ENCODE measurements around the gene PDSS2. TPM values are rescaled to one million over a fixed set of nuclear protein-coding genes. Genes with fewer than 3 reads are reported as not detected.
"Not testable (repeated sequence)": the region's sequence is repeated elsewhere in the genome, so short reads cannot be mapped to it uniquely, and the experiment has no call there.

PDSS2 gene
- total RNA-seq, 1 experiment from 2014 or later = 17.7 TPM

GRCh38 chr6:107308677-107309076 lies 150.7 kb downstream of the PDSS2 start:
- in situ Hi-C loops (cut with HindIII; ENCODE audit: low pct_unique_long_range_greater_than_20kb, low sequenced_read_pairs) = no loop called here
- Histone ChIP-seq H3K4me1 (ENCODE audit: control insufficient read depth, insufficient read depth, low read length) (no peaks in the 10 kb centered on the region), H3K9me3 (ENCODE audit: control insufficient read depth, insufficient read depth, low read depth, low read length) (no peaks in the 10 kb centered on the region), H3K36me3 (ENCODE audit: control insufficient read depth, insufficient read depth, low read length) (no peaks in the 10 kb centered on the region), H3K4me3 (ENCODE audit: low read depth in 2 of 2, low read length in 2 of 2) (no peak overlapping the region), H3K27ac (ENCODE audit: low read length) (no peak overlapping the region), H3K27me3 (ENCODE audit: control insufficient read depth, insufficient read depth, low read length) (no peaks in the 10 kb centered on the region)
- no TSS peak for BruUV-seq (replicated peaks)
- no peak for DNase-seq (ENCODE audit: low read depth, low spot score)
- no peak for TF ChIP-seq CTCF (IDR thresholded peaks at IDR 0.05)
- no peak for TF ChIP-seq SIN3A (IDR thresholded peaks at IDR 0.05; ENCODE audit: borderline replicate concordance, insufficient read depth, low read depth, low read length)
- no peak for TF ChIP-seq REST (IDR thresholded peaks at IDR 0.05; ENCODE audit: insufficient read depth in 1 of 2, low read depth in 2 of 2, low read length in 1 of 2)
- TF ChIP-seq POLR2AphosphoS5 (IDR thresholded peaks at IDR 0.05; ENCODE audit: low read depth, low read length) = no peak
- TF ChIP-seq TCF7L2 (IDR thresholded peaks at IDR 0.05; ENCODE audit: low read depth, low read length) = no peak
- POLR2A ChIA-PET = no interaction called here
- intact Hi-C loops (cut with micrococcal nuclease; ENCODE audit: unreplicated experiment) = no loop called here
- CTCF ChIA-PET = no interaction called here
- ATAC-seq = no peak

GRCh38 chr6:107305994-107306393 lies 153.4 kb downstream of the PDSS2 start:
- ATAC-seq; H3K4me1 ChIP-seq (ENCODE audit: control insufficient read depth, insufficient read depth, low read length); POLR2A ChIA-PET; H3K27ac ChIP-seq (ENCODE audit: low read length); DNase-seq (ENCODE audit: low read depth, low spot score); H3K4me3 ChIP-seq (ENCODE audit: low read depth in 2 of 2, low read length in 2 of 2); BruUV-seq (replicated peaks); CTCF ChIA-PET; intact Hi-C loops (cut with micrococcal nuclease; ENCODE audit: unreplicated experiment); H3K27me3 ChIP-seq (ENCODE audit: control insufficient read depth, insufficient read depth, low read length); in situ Hi-C loops (cut with HindIII; ENCODE audit: low pct_unique_long_range_greater_than_20kb, low sequenced_read_pairs); H3K36me3 ChIP-seq (ENCODE audit: control insufficient read depth, insufficient read depth, low read length); H3K9me3 ChIP-seq (ENCODE audit: control insufficient read depth, insufficient read depth, low read depth, low read length): not testable (repeated sequence)

GRCh38 chr6:107305391-107305790 lies 154.0 kb downstream of the PDSS2 start:
- no peak overlapping the region for H3K27ac ChIP-seq (ENCODE audit: low read length)
- in situ Hi-C loops (cut with HindIII; ENCODE audit: low pct_unique_long_range_greater_than_20kb, low sequenced_read_pairs) = no loop called here
- TF ChIP-seq POLR2AphosphoS5 (IDR thresholded peaks at IDR 0.05; ENCODE audit: low read depth, low read length) (no peak), REST (IDR thresholded peaks at IDR 0.05; ENCODE audit: insufficient read depth in 1 of 2, low read depth in 2 of 2, low read length in 1 of 2) (no peak), SIN3A (IDR thresholded peaks at IDR 0.05; ENCODE audit: borderline replicate concordance, insufficient read depth, low read depth, low read length) (no peak), TCF7L2 (IDR thresholded peaks at IDR 0.05; ENCODE audit: low read depth, low read length) (no peak), CTCF (IDR thresholded peaks at IDR 0.05) (no peak)
- ATAC-seq = no peak
- ChIA-PET POLR2A (no interaction called here), CTCF (no interaction called here)
- H3K4me1 ChIP-seq (ENCODE audit: control insufficient read depth, insufficient read depth, low read length) = no peaks in the 10 kb centered on the region
- intact Hi-C loops (cut with micrococcal nuclease; ENCODE audit: unreplicated experiment) = no loop called here
- BruUV-seq (replicated peaks) = no TSS peak
- DNase-seq (ENCODE audit: low read depth, low spot score) = no peak
- no peaks in the 10 kb centered on the region for H3K9me3 ChIP-seq (ENCODE audit: control insufficient read depth, insufficient read depth, low read depth, low read length)
- no peaks in the 10 kb centered on the region for H3K36me3 ChIP-seq (ENCODE audit: control insufficient read depth, insufficient read depth, low read length)
- H3K4me3 ChIP-seq (ENCODE audit: low read depth in 2 of 2, low read length in 2 of 2) = no peak overlapping the region
- H3K27me3 ChIP-seq (ENCODE audit: control insufficient read depth, insufficient read depth, low read length) = no peaks in the 10 kb centered on the region

All from Panc1 (cell line).